Fibroblast of pulmonary artery (primary cell): Measurements from ENCODE around the gene TMEM150A.
A peak's percentile ranks its signal among the peaks of the same experiment; 100 is the strongest.
"Not testable (repeated sequence)": the region's sequence is repeated elsewhere in the genome, so short reads cannot be mapped to it uniquely, and the experiment has no call there.

Experiments
- DNase-seq: peaks from one replicate; pipeline ENCODE4 v3.0.0-alpha.2; 2010; ENCODE audit warnings: low read depth
- H3K4me3 ChIP-seq: replicated peaks from 2 replicates; pipeline ENCODE4 v1.5.1; 2011; ENCODE audit warnings: low read depth, mild to moderate bottlenecking, control low read depth, low read length, moderate library complexity
- TF ChIP-seq, protein P1 (sequence below): IDR thresholded peaks from 2 replicates; pipeline ENCODE4 v1.5.1; 2011; ENCODE audit warnings: mild to moderate bottlenecking, control low read depth, low read length, inconsistent platforms; ENCODE audit errors: missing control alignments

Gene TMEM150A

DNA sequence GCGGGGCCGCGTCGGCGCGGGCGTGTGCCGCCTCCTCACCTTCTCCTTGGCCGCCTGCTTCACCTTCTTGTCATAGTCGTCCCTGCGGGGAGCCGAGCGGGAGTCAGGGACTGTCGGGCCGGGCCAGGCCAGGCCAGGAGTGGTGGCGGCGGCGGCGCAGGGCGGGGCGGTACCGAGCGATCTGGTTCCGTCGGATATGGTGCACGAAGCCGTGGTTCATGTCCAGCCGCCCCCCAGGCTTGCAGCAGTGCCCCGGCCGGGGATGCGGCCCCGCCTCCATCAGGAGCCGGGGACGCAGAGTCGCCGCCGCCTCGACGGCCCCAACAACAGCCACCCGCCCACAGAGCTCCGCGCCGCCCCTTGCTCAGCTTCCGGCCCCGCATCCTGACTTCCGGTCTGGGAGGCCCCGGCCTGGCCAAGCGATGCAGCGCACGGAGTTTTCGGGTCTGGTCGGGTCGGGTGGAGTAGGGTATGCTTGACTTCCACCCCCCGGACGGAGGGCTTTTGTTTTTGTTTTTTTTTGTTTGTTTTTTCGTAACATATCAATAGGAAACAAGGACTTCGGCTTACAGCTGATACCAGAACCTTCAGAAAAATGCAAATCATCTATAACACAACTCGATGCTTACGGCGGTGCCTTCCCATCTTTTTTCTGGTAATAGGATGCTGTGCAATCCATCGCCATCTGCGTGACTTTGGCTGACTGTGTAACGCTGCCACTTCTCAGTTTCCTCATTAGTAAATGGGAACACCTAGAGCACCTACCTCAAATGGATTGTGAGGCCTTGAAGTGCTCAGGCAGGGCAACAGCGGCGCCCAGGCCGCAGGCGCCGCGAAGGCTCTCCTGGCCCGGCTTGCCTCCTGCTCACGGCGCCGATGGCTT is 9.4 kb upstream of the TMEM150A start, which contains the start of gene C2orf68:
TSS of gene C2orf68 (minus strand) at position 362 of the 883 bp plus-strand sequence. CDS start at position 280, 82 bp downstream.
- TF ChIP-seq, protein P1, sequence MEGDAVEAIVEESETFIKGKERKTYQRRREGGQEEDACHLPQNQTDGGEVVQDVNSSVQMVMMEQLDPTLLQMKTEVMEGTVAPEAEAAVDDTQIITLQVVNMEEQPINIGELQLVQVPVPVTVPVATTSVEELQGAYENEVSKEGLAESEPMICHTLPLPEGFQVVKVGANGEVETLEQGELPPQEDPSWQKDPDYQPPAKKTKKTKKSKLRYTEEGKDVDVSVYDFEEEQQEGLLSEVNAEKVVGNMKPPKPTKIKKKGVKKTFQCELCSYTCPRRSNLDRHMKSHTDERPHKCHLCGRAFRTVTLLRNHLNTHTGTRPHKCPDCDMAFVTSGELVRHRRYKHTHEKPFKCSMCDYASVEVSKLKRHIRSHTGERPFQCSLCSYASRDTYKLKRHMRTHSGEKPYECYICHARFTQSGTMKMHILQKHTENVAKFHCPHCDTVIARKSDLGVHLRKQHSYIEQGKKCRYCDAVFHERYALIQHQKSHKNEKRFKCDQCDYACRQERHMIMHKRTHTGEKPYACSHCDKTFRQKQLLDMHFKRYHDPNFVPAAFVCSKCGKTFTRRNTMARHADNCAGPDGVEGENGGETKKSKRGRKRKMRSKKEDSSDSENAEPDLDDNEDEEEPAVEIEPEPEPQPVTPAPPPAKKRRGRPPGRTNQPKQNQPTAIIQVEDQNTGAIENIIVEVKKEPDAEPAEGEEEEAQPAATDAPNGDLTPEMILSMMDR = no peak
- peak within 1 kb of the TSS; percentile 79 for H3K4me3 ChIP-seq
- DNase-seq = peak; percentile 84

DNA sequence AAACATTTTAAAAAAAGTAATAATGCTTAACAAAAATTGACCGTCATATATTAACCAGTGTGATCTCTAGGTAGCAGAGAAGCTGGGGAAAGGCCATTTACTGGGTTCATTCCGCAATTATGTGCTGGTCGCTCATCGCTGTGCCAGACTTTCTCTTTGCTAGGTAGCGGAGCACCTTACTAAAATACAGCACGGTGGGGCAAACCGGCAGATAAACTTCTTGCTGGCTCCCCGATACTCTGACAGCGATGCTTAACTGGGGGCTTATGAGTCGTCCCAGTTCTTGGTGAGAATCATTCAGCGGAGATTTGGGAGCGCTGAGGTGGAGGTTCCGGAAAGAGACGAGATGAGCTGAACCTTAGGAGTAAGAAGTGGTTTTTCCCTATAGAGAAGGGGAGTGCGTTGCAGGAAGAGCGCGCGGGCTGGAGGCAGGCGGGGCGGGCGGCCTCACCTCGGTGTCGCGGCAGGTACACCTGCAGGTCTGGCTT is 8.8 kb upstream of the TMEM150A start:
- H3K4me3 ChIP-seq = peak overlapping the region; percentile 79
- no peak for DNase-seq
- TF ChIP-seq, protein P1 = no peak

DNA sequence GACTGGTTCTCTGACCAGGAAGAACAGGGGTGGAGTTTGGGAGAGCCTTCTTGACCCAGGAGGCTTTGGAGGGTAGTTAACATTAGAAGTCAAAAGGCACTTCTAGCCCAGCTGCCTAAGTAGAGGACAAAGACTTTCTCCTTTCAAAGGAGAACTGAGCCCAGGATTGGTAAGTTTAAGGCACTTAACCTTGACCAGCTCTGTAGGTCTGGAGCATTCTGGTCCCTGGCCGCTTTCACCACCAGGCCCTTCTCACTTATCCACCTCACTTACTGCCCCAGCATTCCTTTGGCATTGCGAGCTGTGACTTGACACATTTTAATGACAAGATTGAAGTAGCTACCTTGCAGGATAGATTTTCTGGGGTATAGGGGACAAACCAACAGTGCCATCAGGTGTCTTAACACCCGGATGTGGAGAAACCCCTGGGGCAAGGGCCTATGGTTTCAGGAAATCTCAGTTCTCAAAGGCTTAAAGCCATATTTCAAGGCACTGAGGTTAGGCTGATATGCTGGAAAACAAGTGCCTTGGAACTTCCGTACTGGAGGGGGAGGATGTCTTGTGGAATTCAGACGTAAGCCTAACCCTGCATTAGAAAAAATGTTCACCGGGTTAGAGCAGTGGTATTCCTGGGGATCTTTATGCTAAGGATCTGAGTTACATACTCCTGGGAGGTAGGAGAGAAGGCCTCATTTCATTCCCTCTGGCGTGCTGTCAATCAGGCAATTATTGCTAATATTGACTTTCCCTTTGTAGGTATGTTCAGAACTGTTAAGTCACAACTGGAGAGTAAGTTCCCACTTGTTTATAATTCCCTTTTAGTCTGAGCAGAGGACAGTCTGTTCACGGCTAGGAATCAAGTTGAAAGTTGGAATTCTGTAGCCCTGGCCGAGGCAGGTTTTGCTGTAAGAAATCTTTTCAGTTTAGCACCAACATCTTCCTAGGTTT is 5.0 kb upstream of the TMEM150A start:
- H3K4me3 ChIP-seq = no peak overlapping the region
- no peak for DNase-seq
- TF ChIP-seq, protein P1 = no peak

DNA sequence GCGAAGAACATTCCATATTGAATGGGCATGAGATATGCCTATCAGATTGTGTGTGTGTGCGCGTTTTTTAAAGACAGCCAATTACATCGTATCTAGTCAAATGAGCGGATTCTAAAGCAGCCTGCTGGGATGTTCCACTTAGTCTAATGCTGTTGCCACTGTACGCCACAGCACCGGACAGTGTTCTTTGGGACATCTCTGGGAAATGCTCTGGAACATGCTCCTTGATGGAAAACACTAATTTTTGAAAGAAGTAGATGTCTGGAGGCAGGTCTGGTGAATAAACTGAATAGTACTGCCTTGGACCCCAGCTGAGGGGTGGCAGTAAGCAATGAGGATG is 3.6 kb upstream of the TMEM150A start:
- no peak for DNase-seq
- TF ChIP-seq, protein P1 = no peak
- no peak overlapping the region for H3K4me3 ChIP-seq

DNA sequence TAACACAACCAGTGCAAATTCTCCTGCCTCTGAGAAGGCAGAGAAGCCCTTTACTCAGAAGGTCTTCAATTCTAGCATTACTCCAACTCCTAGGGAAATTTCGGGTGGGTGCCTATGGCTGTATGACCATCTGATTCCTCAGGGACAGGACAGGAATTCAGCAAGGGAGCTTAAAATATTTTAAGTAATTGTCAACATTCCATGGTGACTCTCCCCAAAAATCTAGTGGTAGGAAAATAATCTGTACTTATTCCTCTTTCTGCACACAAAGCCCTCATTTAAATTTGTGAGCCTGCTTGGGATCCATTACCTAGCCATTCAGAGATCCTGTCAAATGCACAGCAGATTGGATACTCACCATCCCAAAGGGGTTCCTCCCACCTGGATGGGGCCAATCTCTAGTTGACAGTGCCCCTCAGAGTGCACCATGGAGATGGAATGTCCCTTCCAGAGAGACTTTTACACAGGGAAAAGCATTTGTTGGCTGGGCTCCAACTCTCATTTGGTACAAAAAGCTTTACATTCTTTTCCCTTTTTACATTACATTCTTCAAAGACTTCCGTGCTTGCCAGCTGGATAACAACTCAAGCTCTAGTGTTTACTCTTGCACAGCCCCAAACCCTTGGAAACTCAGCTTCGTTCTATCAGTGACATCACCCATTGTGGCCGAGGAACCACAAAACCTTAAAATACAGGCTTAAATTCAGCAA is 3.1 kb upstream of the TMEM150A start:
- DNase-seq = peak; percentile 93
- no peak overlapping the region for H3K4me3 ChIP-seq
- TF ChIP-seq, protein P1 = no peak

DNA sequence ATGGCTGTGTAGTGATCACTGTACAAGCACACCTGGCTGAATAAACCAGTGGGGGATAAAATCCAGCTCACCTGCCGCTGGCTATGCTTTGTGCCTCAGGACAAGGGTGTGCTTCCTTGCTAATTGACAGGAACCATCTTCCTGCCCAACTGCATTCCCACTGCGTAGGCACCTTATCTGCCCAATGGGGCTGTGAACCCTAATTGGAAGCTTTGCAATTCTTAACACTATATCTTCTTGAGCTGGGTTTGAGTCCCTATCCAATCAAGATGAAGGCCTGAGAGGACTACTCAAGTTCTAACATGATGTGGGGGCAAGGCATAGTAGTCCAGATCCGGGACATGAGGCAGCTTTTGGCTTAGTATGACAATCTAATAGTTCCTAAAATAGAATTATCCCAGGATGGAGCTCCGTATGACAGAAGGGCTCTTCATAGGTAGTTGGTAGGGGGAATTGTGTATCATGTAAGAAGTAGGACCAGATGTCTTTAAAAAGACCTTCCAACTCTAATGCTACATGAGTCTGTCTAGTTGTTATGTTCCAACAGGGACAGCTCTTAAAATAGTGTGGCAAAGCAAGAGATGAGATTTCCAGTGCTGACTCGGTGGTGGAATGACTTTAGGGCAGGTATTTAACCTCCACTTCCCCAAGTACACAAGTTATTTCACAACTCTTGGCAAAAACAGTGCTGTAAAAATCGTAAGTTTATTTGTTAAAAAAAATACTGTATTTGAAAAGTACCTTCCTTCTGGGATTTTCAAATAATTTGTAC is 2.3 kb upstream of the TMEM150A start:
- no peak overlapping the region for H3K4me3 ChIP-seq
- peak; percentile 49 for DNase-seq
- TF ChIP-seq, protein P1 = no peak

DNA sequence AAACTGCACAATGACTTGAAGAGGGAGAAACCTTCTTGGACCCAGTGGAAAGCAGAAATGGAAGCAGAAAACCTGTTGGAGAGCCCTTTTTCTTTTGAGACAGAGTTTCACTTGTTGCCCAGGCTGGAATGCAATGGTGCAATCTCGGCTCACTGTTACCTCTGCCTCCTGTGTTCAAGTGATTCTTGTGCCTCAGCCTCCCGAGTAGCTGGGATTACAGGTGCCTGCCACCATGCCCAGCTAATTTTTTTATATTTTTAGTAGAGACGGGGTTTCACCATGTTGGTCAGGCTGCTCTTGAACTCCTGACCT is 1.6 kb upstream of the TMEM150A start:
- DNase-seq = not testable (repeated sequence)
- H3K4me3 ChIP-seq = peak overlapping the region; percentile 95
